ENCODE measurements around the gene TFG.
A peak's percentile ranks its signal among the peaks of the same experiment; 100 is the strongest.
"Not testable (repeated sequence)": the region's sequence is repeated elsewhere in the genome, so short reads cannot be mapped to it uniquely, and the experiment has no call there.

The TFG gene

GRCh38 chr3:100708989-100709841 is at the start of gene TFG:
TSS of gene TFG (plus strand) at chr3:100709494. CDS start at chr3:100713686, 4,192 bp downstream.
- Histone ChIP-seq H3K36me3 (ENCODE audit: control insufficient read depth, insufficient read depth, low read length) (peaks cover 16% of the 10 kb centered on the region), H3K9ac (ENCODE audit: low read depth, low read length) (peak within 1 kb of the TSS; percentile 98), H3K4me1 (ENCODE audit: control insufficient read depth, insufficient read depth, low read length) (peaks cover 9% of the 10 kb centered on the region; the same call in 1 of the 2 replicates), H3K27ac (ENCODE audit: low read depth, low read length) (peak within 1 kb of the TSS; percentile 99), H3K27me3 (ENCODE audit: control insufficient read depth, insufficient read depth, low read length) (peaks cover 29% of the 10 kb centered on the region), H3K9me3 (ENCODE audit: control insufficient read depth, insufficient read depth, low read length) (no peaks in the 10 kb centered on the region), H3K4me3 (ENCODE audit: low read depth, low read length) (peak within 1 kb of the TSS; percentile 91)

DNA sequence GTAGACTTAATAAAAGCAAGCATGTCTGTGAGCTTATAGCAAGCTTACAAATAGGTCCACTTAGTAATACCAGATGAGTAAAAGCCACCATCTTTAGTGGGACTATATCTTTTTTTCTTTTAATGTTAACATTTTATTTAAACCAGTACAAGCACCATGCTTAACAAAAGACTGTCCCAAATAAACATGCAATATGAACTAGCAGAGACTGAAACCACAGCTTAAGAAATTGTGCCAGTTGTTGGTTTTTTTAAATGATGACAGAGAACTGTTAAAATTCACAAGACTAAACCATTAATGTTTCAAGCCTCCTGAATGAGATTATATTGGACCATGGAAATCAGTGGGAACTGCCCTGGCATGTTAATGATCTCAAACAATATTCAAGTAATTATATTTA is 48.0 kb upstream of the TFG start:
- H3K27ac ChIP-seq (ENCODE audit: low read depth, low read length); H3K4me3 ChIP-seq (ENCODE audit: low read depth, low read length); H3K27me3 ChIP-seq (ENCODE audit: control insufficient read depth, insufficient read depth, low read length); H3K36me3 ChIP-seq (ENCODE audit: control insufficient read depth, insufficient read depth, low read length); H3K9me3 ChIP-seq (ENCODE audit: control insufficient read depth, insufficient read depth, low read length); H3K9ac ChIP-seq (ENCODE audit: low read depth, low read length): not testable (repeated sequence)
- peaks cover 12% of the 10 kb centered on the region for H3K4me1 ChIP-seq (ENCODE audit: control insufficient read depth, insufficient read depth, low read length)

DNA sequence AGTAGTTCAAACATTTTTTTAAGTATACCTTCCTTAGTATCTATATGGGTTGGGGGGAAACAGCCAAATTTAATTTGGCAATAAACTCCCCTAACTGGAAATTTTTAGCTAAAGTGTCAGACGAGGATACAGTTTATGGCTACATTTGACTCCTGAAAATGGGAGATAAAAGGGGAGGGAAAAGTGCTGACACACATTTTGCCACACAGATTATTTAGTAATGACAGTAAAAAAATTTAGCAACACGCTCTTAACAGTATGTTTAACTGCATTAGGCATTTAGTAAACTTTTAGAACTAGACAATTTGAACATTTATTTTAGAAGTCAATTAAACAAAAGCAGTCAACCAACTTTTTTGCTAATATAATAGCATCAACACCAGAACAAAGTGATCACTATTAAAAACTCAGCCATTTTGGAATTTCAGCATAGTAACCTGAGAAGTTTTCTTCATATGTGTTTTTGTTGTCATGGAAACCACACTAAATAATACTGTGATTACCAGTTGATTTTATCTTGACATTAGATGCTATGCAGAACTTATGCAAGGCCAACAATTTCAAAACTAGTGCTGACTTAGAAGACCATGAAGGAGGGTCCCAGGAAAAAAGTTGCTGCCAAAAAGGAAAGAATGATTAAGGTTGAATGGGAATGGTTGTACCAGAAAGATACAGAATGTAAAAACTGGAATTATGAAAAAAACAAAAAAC is 47.0 kb upstream of the TFG start:
- no peak overlapping the region for H3K9ac ChIP-seq (ENCODE audit: low read depth, low read length)
- H3K27me3 ChIP-seq (ENCODE audit: control insufficient read depth, insufficient read depth, low read length) = no peaks in the 10 kb centered on the region
- H3K4me3 ChIP-seq (ENCODE audit: low read depth, low read length) = no peak overlapping the region
- H3K4me1 ChIP-seq (ENCODE audit: control insufficient read depth, insufficient read depth, low read length) = peaks cover 12% of the 10 kb centered on the region
- H3K9me3 ChIP-seq (ENCODE audit: control insufficient read depth, insufficient read depth, low read length) = no peaks in the 10 kb centered on the region
- H3K36me3 ChIP-seq (ENCODE audit: control insufficient read depth, insufficient read depth, low read length) = no peaks in the 10 kb centered on the region
- H3K27ac ChIP-seq (ENCODE audit: low read depth, low read length) = no peak overlapping the region

- Histone ChIP-seq H3K36me3 (ENCODE audit: control insufficient read depth, insufficient read depth, low read length) (no peaks in the 10 kb centered on the region), H3K27ac (ENCODE audit: low read depth, low read length) (no peak overlapping the region), H3K9me3 (ENCODE audit: control insufficient read depth, insufficient read depth, low read length) (no peaks in the 10 kb centered on the region), H3K27me3 (ENCODE audit: control insufficient read depth, insufficient read depth, low read length) (no peaks in the 10 kb centered on the region), H3K4me3 (ENCODE audit: low read depth, low read length) (no peak overlapping the region), H3K9ac (ENCODE audit: low read depth, low read length) (no peak overlapping the region), H3K4me1 (ENCODE audit: control insufficient read depth, insufficient read depth, low read length) (peaks cover 12% of the 10 kb centered on the region)
These were observed 44.1 kb upstream of the TFG start for GRCh38 chr3:100665230-100665629.

- not testable (repeated sequence) for H3K27me3 ChIP-seq (ENCODE audit: control insufficient read depth, insufficient read depth, low read length); H3K4me3 ChIP-seq (ENCODE audit: low read depth, low read length); H3K27ac ChIP-seq (ENCODE audit: low read depth, low read length); H3K9me3 ChIP-seq (ENCODE audit: control insufficient read depth, insufficient read depth, low read length); H3K9ac ChIP-seq (ENCODE audit: low read depth, low read length); H3K36me3 ChIP-seq (ENCODE audit: control insufficient read depth, insufficient read depth, low read length)
- H3K4me1 ChIP-seq (ENCODE audit: control insufficient read depth, insufficient read depth, low read length) = peaks cover 12% of the 10 kb centered on the region
These were observed 42.6 kb upstream of the TFG start for GRCh38 chr3:100666699-100667098.

GRCh38 chr3:100667316-100667715 is 42.0 kb upstream of the TFG start:
- H3K9me3 ChIP-seq (ENCODE audit: control insufficient read depth, insufficient read depth, low read length) = not testable (repeated sequence)

DNA sequence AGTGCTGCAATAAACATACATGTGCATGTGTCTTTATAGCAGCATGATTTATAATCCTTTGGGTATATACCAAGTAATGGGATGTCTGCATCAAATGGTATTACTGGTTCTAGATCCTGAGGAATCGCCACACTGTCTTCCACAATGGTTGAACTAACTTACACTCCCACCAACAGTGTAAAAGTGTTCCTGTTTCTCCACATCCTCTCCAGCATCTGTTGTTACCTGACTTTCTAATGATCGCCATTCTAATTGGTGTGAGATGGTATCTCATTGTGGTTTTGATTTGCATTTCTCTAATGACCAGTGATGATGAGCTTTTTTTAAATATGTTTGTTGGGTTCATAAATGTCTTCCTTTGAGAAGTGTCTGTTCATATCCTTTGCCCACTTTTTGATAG is 38.3 kb upstream of the TFG start:
- not testable (repeated sequence) for H3K4me1 ChIP-seq (ENCODE audit: control insufficient read depth, insufficient read depth, low read length); H3K27ac ChIP-seq (ENCODE audit: low read depth, low read length); H3K27me3 ChIP-seq (ENCODE audit: control insufficient read depth, insufficient read depth, low read length); H3K9me3 ChIP-seq (ENCODE audit: control insufficient read depth, insufficient read depth, low read length); H3K4me3 ChIP-seq (ENCODE audit: low read depth, low read length); H3K9ac ChIP-seq (ENCODE audit: low read depth, low read length); H3K36me3 ChIP-seq (ENCODE audit: control insufficient read depth, insufficient read depth, low read length)

More at GRCh38 chr3:100667316-100667715, 42.0 kb upstream of the TFG start:
- H3K27me3 ChIP-seq (ENCODE audit: control insufficient read depth, insufficient read depth, low read length); H3K9ac ChIP-seq (ENCODE audit: low read depth, low read length); H3K27ac ChIP-seq (ENCODE audit: low read depth, low read length); H3K36me3 ChIP-seq (ENCODE audit: control insufficient read depth, insufficient read depth, low read length); H3K4me3 ChIP-seq (ENCODE audit: low read depth, low read length): not testable (repeated sequence)
- peaks cover 12% of the 10 kb centered on the region for H3K4me1 ChIP-seq (ENCODE audit: control insufficient read depth, insufficient read depth, low read length)

DNA sequence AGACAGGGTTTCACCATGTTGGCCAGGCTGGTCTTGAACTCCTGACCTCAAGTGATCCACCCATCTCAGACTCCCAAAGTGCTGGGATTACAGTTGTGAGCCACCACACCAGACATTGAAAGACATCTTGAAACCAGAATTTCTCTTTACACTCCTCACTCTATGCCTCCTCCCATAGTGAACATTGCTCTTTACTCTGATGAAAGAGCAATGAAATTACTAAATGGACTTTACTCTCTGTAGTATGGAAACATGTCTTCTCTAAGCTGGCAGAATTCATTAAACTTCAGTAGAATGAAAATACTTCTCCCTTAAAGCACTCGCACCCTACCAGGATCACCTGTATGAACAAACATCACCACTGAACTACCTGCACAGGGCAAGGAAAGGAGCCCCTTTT is 27.8 kb upstream of the TFG start:
- Histone ChIP-seq H3K4me1 (ENCODE audit: control insufficient read depth, insufficient read depth, low read length) (no peaks in the 10 kb centered on the region), H3K27ac (ENCODE audit: low read depth, low read length) (no peak overlapping the region), H3K9ac (ENCODE audit: low read depth, low read length) (no peak overlapping the region), H3K36me3 (ENCODE audit: control insufficient read depth, insufficient read depth, low read length) (no peaks in the 10 kb centered on the region), H3K9me3 (ENCODE audit: control insufficient read depth, insufficient read depth, low read length) (no peaks in the 10 kb centered on the region), H3K4me3 (ENCODE audit: low read depth, low read length) (no peak overlapping the region), H3K27me3 (ENCODE audit: control insufficient read depth, insufficient read depth, low read length) (no peaks in the 10 kb centered on the region)

DNA sequence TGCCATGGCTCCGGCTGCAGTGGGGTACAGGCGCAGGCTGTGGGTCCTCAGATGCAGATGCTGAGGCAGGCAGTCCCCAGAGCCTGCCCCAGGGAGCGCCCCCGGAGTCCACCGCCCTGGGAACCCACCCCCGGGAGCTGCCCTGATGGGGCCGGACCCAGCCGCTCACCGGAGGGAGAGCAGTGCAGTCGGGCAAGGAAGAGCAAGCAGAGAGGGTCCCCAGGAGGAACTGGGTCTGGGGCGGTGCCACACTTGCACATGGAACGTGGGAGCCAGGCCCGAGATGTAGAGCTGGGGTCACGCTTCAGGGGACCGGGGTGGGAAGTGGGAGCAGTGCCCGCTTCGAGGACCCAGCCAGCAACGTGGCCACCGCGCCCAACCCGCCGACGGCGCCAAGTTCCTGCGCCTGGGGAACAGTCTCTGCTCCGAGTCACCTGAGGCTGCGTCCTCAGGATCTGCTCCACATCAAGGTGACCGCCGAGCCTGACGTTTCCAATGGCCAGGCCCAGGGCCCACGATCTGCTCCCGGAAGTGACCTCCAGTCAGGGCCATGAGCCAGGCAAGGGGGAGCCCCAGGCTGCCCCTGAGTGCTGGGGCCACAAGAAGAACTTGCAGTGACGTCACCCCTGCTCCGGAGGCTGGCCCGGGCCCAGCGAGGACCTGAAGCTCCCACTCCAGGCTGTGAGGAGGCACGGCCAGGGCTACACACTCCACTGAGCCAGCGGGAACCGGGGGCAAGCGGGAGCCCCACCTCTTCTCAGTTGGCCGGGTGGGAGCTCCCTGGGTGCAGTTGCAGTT is 27.0 kb upstream of the TFG start:
- H3K27me3 ChIP-seq (ENCODE audit: control insufficient read depth, insufficient read depth, low read length) = no peaks in the 10 kb centered on the region
- no peaks in the 10 kb centered on the region for H3K9me3 ChIP-seq (ENCODE audit: control insufficient read depth, insufficient read depth, low read length)
- H3K27ac ChIP-seq (ENCODE audit: low read depth, low read length) = no peak overlapping the region
- no peak overlapping the region for H3K9ac ChIP-seq (ENCODE audit: low read depth, low read length)
- no peaks in the 10 kb centered on the region for H3K4me1 ChIP-seq (ENCODE audit: control insufficient read depth, insufficient read depth, low read length)
- no peak overlapping the region for H3K4me3 ChIP-seq (ENCODE audit: low read depth, low read length)
- H3K36me3 ChIP-seq (ENCODE audit: control insufficient read depth, insufficient read depth, low read length) = no peaks in the 10 kb centered on the region

- H3K27me3 ChIP-seq (ENCODE audit: control insufficient read depth, insufficient read depth, low read length) = no peaks in the 10 kb centered on the region
- H3K27ac ChIP-seq (ENCODE audit: low read depth, low read length) = no peak overlapping the region
- no peaks in the 10 kb centered on the region for H3K36me3 ChIP-seq (ENCODE audit: control insufficient read depth, insufficient read depth, low read length)
- no peak overlapping the region for H3K9ac ChIP-seq (ENCODE audit: low read depth, low read length)
- no peaks in the 10 kb centered on the region for H3K9me3 ChIP-seq (ENCODE audit: control insufficient read depth, insufficient read depth, low read length)
- no peaks in the 10 kb centered on the region for H3K4me1 ChIP-seq (ENCODE audit: control insufficient read depth, insufficient read depth, low read length)
- H3K4me3 ChIP-seq (ENCODE audit: low read depth, low read length) = no peak overlapping the region
These were observed 26.2 kb upstream of the TFG start for GRCh38 chr3:100682854-100683760.

Data from HUES48 (cell line).